SK-N-SH treated with all-trans-retinoic acid at 6 μM for 48 hours (cell line): ENCODE measurements around the gene DSTYK.

Experiments used
- ATAC-seq: fragments of 200-7000 bp; cut with Tn5 transposase; 3 replicates; pipeline ENCODE4 v1.9.1; 2020; ENCODE audit warnings: mild to moderate bottlenecking, moderate library complexity
- ARNTL ChIP-seq: fragments of 450-650 bp; formaldehyde crosslinking; IDR thresholded peaks from 2 replicates; pipeline ENCODE4 v1.5.0; 2020; ENCODE audit warnings: low read depth, mild to moderate bottlenecking, moderate library complexity, borderline replicate concordance
- BACH2 ChIP-seq: fragments of 250-450 bp; sonication (Bioruptor Pico); IDR thresholded peaks from 2 replicates; pipeline ENCODE4 v1.9.0; 2021; ENCODE audit warnings: mild to moderate bottlenecking, borderline replicate concordance
- ESRRG ChIP-seq: fragments of 250-450 bp; sonication (Bioruptor Pico); IDR thresholded peaks from 2 replicates; pipeline ENCODE4 v1.6.1; 2021; ENCODE audit warnings: mild to moderate bottlenecking
- GLIS3 ChIP-seq: fragments of 250-450 bp; sonication (Bioruptor Pico); IDR thresholded peaks from 2 replicates; pipeline ENCODE4 v1.5.0; 2020; ENCODE audit warnings: mild to moderate bottlenecking, moderate library complexity
- ISL1 ChIP-seq: fragments of 250-450 bp; sonication (Bioruptor Pico); IDR thresholded peaks from 2 replicates; pipeline ENCODE4 v2.1.2; 2022; ENCODE audit warnings: mild to moderate bottlenecking, moderate library complexity
- OSR1 ChIP-seq: fragments of 250-450 bp; sonication (Bioruptor Pico); IDR thresholded peaks from 2 replicates; pipeline ENCODE4 v1.8.0; 2022; ENCODE audit warnings: moderate library complexity, mild to moderate bottlenecking, inconsistent platforms
- PPARA ChIP-seq: fragments of 250-450 bp; sonication (Bioruptor Pico); IDR thresholded peaks from 2 replicates; pipeline ENCODE4 v1.5.0; 2020; ENCODE audit warnings: mild to moderate bottlenecking, borderline replicate concordance
- RARB ChIP-seq: fragments of 250-450 bp; sonication (Bioruptor Pico); IDR thresholded peaks from 2 replicates; pipeline ENCODE4 v1.8.0; 2021; ENCODE audit warnings: mild to moderate bottlenecking, moderate library complexity
- SNAI2 ChIP-seq: fragments of 250-450 bp; sonication (Bioruptor Pico); IDR thresholded peaks from 2 replicates; pipeline ENCODE4 v1.5.0; 2020; ENCODE audit warnings: mild to moderate bottlenecking, moderate library complexity
- TCF4 ChIP-seq: fragments of 250-450 bp; sonication (Bioruptor Pico); IDR thresholded peaks from 2 replicates; pipeline ENCODE4 v1.8.0; 2021; ENCODE audit warnings: mild to moderate bottlenecking, moderate library complexity, borderline replicate concordance
- TOX ChIP-seq: fragments of 250-450 bp; sonication (Bioruptor Pico); IDR thresholded peaks from 2 replicates; pipeline ENCODE4 v1.8.0; 2021; ENCODE audit warnings: mild to moderate bottlenecking, moderate library complexity, borderline replicate concordance
- ZC3H10 ChIP-seq: fragments of 250-450 bp; sonication (Bioruptor Pico); IDR thresholded peaks from 2 replicates; pipeline ENCODE4 v1.5.1; 2021; ENCODE audit warnings: mild to moderate bottlenecking, moderate library complexity
- ZFP3 ChIP-seq: fragments of 250-450 bp; sonication (Bioruptor Pico); IDR thresholded peaks from 2 replicates; pipeline ENCODE4 v1.5.0; 2020; ENCODE audit warnings: mild to moderate bottlenecking, moderate library complexity
- ZFP30 ChIP-seq: fragments of 450-650 bp; formaldehyde crosslinking; IDR thresholded peaks from 2 replicates; pipeline ENCODE4 v1.5.0; 2022; ENCODE audit warnings: mild to moderate bottlenecking, moderate library complexity
- ZNF565 ChIP-seq: fragments of 450-650 bp; formaldehyde crosslinking; conservative IDR thresholded peaks from 2 replicates; pipeline ENCODE4 v1.5.0; 2020; ENCODE audit warnings: low read depth, mild to moderate bottlenecking, moderate library complexity
- ZNF70 ChIP-seq: fragments of 450-650 bp; formaldehyde crosslinking; IDR thresholded peaks from 2 replicates; pipeline ENCODE4 v1.5.0; 2020; ENCODE audit warnings: mild to moderate bottlenecking, moderate library complexity
- ZNF8 ChIP-seq: fragments of 450-650 bp; formaldehyde crosslinking; IDR thresholded peaks from 2 replicates; pipeline ENCODE4 v1.5.0; 2020; ENCODE audit warnings: mild to moderate bottlenecking, moderate library complexity
- TF ChIP-seq, protein P1 (sequence below): fragments of 250-450 bp; sonication (Bioruptor Pico); IDR thresholded peaks from 2 replicates; pipeline ENCODE4 v1.8.0; 2021; ENCODE audit warnings: low read depth, mild to moderate bottlenecking, moderate library complexity, borderline replicate concordance
- TF ChIP-seq, protein P2 (sequence below): fragments of 250-450 bp; sonication (Bioruptor Pico); IDR thresholded peaks from 2 replicates; pipeline ENCODE4 v1.5.1; 2020; ENCODE audit warnings: low read depth, mild to moderate bottlenecking, moderate library complexity
- TF ChIP-seq, protein P3 (sequence below): fragments of 250-450 bp; sonication (Bioruptor Pico); IDR thresholded peaks from 2 replicates; pipeline ENCODE4 v1.5.0; 2020; ENCODE audit warnings: mild to moderate bottlenecking, moderate library complexity
- TF ChIP-seq, protein P4 (sequence below): fragments of 250-450 bp; sonication (Bioruptor Pico); IDR thresholded peaks from 2 replicates; pipeline ENCODE4 v1.8.0; 2020; ENCODE audit warnings: mild to moderate bottlenecking, moderate library complexity, borderline replicate concordance
- TF ChIP-seq, protein P5 (sequence below): fragments of 250-450 bp; sonication (Bioruptor Pico); IDR thresholded peaks from 2 replicates; pipeline ENCODE4 v1.5.1; 2021; ENCODE audit warnings: mild to moderate bottlenecking, moderate library complexity

DSTYK gene

DNA sequence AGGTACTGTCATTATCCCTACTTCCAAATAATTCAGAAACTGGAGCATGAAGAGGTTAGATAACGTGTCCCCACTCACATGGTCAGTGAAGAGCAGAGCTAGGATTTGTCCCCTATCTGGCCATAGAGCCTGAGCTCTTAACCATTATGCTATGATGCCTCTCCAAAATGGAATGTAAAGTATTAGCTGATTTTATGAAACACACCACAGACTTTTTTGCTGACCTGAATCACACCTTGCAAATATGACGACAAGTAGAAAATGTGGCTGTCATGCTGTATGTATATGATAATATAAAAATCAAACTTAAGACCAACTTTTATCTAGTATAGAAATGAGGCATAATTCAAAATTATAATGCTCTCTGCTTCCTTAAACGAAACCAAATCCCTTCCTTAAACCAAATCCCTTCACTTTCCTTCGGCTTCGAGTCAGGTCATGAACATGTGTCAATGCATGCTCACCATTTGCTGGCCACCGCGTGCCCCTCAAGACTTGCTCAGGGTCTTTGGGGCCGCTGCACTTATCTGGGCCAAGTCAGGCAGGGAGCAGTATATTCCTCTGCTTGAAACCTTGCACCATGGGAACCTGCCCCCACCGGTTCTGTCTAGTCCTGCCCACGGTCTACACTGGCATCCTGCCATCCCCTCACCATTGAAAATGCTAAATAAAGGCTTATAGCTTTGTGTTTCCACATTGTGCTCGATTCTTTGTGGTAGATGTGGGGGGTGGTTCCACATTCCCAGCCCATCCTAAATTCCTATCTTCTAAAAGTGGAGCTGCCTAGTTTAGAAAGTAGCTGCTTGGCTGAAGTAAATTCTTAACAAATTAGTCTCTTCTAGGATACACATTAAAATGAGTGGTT, 14.6 kb upstream of the DSTYK start:
- no peak for ATAC-seq
- no peak for TF ChIP-seq GLIS3
- TF ChIP-seq ZNF8 (CRISPR knock-in tag), result no peak
- no peak for TF ChIP-seq ZC3H10 (CRISPR knock-in tag)
- TF ChIP-seq ZFP30 (CRISPR knock-in tag), result no peak
- no peak for TF ChIP-seq ESRRG (CRISPR knock-in tag)
- TF ChIP-seq, protein P1, sequence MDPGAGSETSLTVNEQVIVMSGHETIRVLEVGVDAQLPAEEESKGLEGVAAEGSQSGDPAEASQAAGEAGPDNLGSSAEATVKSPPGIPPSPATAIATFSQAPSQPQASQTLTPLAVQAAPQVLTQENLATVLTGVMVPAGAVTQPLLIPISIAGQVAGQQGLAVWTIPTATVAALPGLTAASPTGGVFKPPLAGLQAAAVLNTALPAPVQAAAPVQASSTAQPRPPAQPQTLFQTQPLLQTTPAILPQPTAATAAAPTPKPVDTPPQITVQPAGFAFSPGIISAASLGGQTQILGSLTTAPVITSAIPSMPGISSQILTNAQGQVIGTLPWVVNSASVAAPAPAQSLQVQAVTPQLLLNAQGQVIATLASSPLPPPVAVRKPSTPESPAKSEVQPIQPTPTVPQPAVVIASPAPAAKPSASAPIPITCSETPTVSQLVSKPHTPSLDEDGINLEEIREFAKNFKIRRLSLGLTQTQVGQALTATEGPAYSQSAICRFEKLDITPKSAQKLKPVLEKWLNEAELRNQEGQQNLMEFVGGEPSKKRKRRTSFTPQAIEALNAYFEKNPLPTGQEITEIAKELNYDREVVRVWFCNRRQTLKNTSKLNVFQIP (CRISPR knock-in tag), result no peak
- no peak for TF ChIP-seq ISL1 (CRISPR knock-in tag)
- no peak for TF ChIP-seq TCF4 (CRISPR knock-in tag)
- TF ChIP-seq, protein P2, sequence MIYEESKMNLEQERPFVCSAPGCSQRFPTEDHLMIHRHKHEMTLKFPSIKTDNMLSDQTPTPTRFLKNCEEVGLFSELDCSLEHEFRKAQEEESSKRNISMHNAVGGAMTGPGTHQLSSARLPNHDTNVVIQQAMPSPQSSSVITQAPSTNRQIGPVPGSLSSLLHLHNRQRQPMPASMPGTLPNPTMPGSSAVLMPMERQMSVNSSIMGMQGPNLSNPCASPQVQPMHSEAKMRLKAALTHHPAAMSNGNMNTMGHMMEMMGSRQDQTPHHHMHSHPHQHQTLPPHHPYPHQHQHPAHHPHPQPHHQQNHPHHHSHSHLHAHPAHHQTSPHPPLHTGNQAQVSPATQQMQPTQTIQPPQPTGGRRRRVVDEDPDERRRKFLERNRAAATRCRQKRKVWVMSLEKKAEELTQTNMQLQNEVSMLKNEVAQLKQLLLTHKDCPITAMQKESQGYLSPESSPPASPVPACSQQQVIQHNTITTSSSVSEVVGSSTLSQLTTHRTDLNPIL (CRISPR knock-in tag), result no peak
- no peak for TF ChIP-seq ARNTL (CRISPR knock-in tag)
- TF ChIP-seq, protein P3, sequence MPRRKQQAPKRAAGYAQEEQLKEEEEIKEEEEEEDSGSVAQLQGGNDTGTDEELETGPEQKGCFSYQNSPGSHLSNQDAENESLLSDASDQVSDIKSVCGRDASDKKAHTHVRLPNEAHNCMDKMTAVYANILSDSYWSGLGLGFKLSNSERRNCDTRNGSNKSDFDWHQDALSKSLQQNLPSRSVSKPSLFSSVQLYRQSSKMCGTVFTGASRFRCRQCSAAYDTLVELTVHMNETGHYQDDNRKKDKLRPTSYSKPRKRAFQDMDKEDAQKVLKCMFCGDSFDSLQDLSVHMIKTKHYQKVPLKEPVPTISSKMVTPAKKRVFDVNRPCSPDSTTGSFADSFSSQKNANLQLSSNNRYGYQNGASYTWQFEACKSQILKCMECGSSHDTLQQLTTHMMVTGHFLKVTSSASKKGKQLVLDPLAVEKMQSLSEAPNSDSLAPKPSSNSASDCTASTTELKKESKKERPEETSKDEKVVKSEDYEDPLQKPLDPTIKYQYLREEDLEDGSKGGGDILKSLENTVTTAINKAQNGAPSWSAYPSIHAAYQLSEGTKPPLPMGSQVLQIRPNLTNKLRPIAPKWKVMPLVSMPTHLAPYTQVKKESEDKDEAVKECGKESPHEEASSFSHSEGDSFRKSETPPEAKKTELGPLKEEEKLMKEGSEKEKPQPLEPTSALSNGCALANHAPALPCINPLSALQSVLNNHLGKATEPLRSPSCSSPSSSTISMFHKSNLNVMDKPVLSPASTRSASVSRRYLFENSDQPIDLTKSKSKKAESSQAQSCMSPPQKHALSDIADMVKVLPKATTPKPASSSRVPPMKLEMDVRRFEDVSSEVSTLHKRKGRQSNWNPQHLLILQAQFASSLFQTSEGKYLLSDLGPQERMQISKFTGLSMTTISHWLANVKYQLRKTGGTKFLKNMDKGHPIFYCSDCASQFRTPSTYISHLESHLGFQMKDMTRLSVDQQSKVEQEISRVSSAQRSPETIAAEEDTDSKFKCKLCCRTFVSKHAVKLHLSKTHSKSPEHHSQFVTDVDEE (CRISPR knock-in tag), result no peak
- TF ChIP-seq, protein P4, sequence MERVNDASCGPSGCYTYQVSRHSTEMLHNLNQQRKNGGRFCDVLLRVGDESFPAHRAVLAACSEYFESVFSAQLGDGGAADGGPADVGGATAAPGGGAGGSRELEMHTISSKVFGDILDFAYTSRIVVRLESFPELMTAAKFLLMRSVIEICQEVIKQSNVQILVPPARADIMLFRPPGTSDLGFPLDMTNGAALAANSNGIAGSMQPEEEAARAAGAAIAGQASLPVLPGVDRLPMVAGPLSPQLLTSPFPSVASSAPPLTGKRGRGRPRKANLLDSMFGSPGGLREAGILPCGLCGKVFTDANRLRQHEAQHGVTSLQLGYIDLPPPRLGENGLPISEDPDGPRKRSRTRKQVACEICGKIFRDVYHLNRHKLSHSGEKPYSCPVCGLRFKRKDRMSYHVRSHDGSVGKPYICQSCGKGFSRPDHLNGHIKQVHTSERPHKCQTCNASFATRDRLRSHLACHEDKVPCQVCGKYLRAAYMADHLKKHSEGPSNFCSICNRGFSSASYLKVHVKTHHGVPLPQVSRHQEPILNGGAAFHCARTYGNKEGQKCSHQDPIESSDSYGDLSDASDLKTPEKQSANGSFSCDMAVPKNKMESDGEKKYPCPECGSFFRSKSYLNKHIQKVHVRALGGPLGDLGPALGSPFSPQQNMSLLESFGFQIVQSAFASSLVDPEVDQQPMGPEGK (CRISPR knock-in tag), result no peak
- no peak for TF ChIP-seq ZFP3 (CRISPR knock-in tag)
- no peak for TF ChIP-seq BACH2 (CRISPR knock-in tag)
- TF ChIP-seq SNAI2, result no peak
- no peak for TF ChIP-seq ZNF565
- no peak for TF ChIP-seq TOX
- no peak for TF ChIP-seq RARB (CRISPR knock-in tag)
- no peak for TF ChIP-seq PPARA
- TF ChIP-seq ZNF70 (CRISPR knock-in tag), result no peak

DNA sequence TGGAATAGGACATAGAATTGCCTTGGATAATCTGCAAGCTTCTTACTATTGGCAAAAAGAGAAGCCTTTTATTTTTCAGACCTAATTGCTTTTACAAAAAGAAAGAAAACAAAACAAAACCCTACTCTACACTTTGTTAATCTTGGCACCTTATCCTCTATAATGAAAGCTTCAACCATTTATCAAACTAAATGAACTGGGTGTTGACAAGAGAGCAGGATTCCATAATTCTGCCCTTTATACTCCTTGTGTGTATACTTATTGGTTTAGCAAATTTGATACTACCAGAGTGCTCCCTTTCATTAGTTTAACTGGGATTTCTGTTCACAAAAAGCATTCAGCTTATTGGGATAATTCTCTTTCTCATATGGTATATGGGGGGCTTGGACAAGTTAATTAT, 13.2 kb upstream of the DSTYK start:
- no peak for TF ChIP-seq ZFP3 (CRISPR knock-in tag)
- TF ChIP-seq OSR1 (CRISPR knock-in tag), result no peak
- TF ChIP-seq, protein P5, sequence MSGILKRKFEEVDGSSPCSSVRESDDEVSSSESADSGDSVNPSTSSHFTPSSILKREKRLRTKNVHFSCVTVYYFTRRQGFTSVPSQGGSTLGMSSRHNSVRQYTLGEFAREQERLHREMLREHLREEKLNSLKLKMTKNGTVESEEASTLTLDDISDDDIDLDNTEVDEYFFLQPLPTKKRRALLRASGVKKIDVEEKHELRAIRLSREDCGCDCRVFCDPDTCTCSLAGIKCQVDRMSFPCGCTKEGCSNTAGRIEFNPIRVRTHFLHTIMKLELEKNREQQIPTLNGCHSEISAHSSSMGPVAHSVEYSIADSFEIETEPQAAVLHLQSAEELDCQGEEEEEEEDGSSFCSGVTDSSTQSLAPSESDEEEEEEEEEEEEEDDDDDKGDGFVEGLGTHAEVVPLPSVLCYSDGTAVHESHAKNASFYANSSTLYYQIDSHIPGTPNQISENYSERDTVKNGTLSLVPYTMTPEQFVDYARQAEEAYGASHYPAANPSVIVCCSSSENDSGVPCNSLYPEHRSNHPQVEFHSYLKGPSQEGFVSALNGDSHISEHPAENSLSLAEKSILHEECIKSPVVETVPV (CRISPR knock-in tag), result no peak
- no peak for TF ChIP-seq ZNF8 (CRISPR knock-in tag)
- TF ChIP-seq, protein P4 (CRISPR knock-in tag), result no peak
- TF ChIP-seq ZNF565, result no peak
- TF ChIP-seq, protein P3 (CRISPR knock-in tag), result no peak
- no peak for TF ChIP-seq GLIS3
- no peak for TF ChIP-seq ESRRG (CRISPR knock-in tag)
- TF ChIP-seq BACH2 (CRISPR knock-in tag), result no peak
- TF ChIP-seq ARNTL (CRISPR knock-in tag), result no peak
- no peak for TF ChIP-seq ISL1 (CRISPR knock-in tag)

More for the DNA sequence above, 13.2 kb upstream of the DSTYK start:
- no peak for ATAC-seq
